ENCODE measurements around the gene NSD1. TPM values are rescaled to one million over a fixed set of nuclear protein-coding genes. Genes with fewer than 3 reads are reported as not detected.
A peak's percentile ranks its signal among the peaks of the same experiment; 100 is the strongest.

The NSD1 gene
- total RNA-seq, 3 donors from 2014 or later, result 37.7 to 52.2 (median 38.6) TPM

DNA sequence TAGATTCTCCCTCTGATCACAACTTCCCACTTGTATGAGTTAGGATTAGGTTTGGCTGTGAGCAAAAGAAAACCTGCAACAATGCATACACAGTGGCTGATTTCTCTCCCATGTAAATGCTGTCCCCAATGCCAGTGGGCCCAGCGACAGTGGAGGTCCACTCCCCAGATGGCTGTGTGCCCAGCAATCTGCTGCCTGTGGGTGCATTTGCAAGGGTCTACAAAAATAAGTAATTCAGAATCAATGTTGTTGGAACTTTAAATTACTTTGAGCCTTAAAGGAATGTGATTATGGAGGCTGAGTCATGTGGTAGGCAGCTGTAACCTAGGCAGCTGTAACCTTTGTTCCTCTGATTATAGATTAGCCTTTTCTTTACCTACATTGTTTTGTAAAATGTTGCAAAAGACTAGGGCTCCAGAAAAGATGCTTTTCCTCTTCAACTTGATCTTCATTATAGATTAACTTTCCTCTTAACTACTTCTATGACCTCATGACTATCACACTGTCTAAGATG is 192.4 kb downstream of the NSD1 start:
- no peaks in the 10 kb centered on the region for H3K27me3 ChIP-seq
- no peaks in the 10 kb centered on the region for H3K36me3 ChIP-seq
- no peak for TF ChIP-seq POLR2AphosphoS5 (IDR thresholded peaks at IDR 0.05)
- no peak for TF ChIP-seq POLR2A (IDR thresholded peaks at IDR 0.05)
- TF ChIP-seq, protein P1, sequence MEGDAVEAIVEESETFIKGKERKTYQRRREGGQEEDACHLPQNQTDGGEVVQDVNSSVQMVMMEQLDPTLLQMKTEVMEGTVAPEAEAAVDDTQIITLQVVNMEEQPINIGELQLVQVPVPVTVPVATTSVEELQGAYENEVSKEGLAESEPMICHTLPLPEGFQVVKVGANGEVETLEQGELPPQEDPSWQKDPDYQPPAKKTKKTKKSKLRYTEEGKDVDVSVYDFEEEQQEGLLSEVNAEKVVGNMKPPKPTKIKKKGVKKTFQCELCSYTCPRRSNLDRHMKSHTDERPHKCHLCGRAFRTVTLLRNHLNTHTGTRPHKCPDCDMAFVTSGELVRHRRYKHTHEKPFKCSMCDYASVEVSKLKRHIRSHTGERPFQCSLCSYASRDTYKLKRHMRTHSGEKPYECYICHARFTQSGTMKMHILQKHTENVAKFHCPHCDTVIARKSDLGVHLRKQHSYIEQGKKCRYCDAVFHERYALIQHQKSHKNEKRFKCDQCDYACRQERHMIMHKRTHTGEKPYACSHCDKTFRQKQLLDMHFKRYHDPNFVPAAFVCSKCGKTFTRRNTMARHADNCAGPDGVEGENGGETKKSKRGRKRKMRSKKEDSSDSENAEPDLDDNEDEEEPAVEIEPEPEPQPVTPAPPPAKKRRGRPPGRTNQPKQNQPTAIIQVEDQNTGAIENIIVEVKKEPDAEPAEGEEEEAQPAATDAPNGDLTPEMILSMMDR (IDR thresholded peaks at IDR 0.05), result no peak
- intact Hi-C loops (cut with DNase I; ENCODE audit: low total_unique reads), result no loop called here
- no peak overlapping the region for H3K4me3 ChIP-seq
- H3K9me3 ChIP-seq, result no peaks in the 10 kb centered on the region
- no peak for DNase-seq (ENCODE audit: low spot score in 2 of 2)
- no peak overlapping the region for H3K27ac ChIP-seq
- no peaks in the 10 kb centered on the region for H3K4me1 ChIP-seq

DNA sequence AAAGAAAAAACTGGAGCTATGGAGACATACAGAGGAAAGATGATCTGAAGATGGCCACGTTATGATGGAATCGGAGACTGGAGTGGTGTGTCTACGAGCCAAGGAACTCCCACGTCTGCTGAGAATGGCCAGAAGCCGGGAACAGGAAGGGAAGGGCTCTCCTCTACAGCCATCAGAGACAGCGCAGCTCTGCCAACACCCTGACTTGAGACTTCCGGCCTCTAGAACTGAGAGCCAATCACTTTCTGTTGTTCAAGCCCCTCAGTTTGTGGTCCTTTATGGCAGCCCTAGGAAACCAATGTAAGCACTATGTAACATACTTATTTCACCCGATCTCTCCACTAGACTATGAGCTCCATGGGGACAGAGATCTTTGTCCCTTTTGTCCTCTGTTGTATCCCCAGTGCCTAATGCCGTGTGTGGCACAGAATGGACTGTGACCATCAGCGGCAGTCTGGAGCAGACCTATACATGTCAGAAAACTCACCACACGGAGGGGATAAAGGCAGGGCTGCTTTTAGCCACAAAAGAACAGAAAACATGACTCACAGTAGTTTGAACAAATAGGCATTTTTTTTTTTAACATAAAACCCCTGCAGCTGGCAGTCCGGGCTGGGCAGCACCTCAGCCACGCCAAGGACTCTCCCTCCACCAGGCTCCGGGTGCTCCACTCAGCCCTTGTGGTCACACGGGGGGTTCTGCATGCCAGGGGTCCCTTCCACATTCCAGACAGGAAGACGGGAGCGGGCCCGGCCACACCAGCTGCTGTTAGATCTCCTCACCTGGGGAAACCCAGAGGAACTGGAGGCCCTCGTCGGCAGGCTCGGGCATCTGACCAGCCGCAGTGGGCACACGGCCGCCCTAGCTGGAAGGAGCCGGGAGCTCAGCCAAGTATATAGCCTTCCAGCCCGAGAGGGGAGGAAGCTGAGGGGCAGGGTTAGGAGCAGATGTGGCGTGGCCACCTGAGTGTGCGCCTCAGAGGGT is 194.3 kb downstream of the NSD1 start:
- Histone ChIP-seq H3K36me3 (no peaks in the 10 kb centered on the region), H3K4me3 (peak overlapping the region in 1 of 3 donors; percentile 11), H3K27me3 (no peaks in the 10 kb centered on the region), H3K27ac (peak overlapping the region; percentile 40 to 66), H3K4me1 (no peaks in the 10 kb centered on the region), H3K9me3 (no peaks in the 10 kb centered on the region)
- TF ChIP-seq POLR2AphosphoS5 (IDR thresholded peaks at IDR 0.05) (no peak), POLR2A (IDR thresholded peaks at IDR 0.05) (no peak)
- TF ChIP-seq, protein P1 (IDR thresholded peaks at IDR 0.05), result no peak
- intact Hi-C loops (cut with DNase I; ENCODE audit: low total_unique reads), result no loop called here
- no peak for DNase-seq (ENCODE audit: low spot score in 2 of 2)

DNA sequence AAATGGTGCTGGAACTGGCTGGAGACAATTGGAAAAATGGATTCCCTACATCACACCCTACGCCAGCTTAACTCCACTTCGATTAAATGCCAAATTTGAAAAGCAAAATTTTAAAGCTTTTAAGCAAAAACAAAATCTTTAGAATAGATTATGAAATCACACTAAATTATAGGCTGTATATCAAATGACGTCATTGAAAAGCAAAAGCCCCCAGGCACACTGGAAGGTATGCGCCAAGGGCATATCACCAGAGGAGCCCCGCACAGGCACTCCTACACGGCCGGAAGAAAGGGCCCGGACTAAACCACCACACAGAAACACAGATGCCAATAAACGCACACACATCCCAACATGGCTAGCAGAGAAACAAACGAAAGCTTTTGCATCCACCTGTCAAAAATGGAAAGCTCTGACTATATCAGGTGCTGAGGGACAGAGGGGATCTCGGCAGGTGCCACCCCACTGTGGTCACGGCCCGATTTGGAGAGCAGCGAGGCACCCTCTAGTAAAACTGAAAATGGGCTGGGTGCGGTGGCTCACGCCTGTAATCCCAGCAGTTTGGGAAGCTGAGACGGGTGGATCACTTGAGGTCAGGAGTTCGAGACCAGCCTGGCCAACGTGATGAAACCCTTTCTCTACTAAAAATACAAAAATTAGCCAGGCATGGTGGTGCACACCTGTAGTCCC is 195.1 kb downstream of the NSD1 start:
- TF ChIP-seq POLR2A (IDR thresholded peaks at IDR 0.05) (no peak), POLR2AphosphoS5 (IDR thresholded peaks at IDR 0.05) (no peak)
- TF ChIP-seq, protein P1 (IDR thresholded peaks at IDR 0.05), result no peak
- intact Hi-C loops (cut with DNase I; ENCODE audit: low total_unique reads), result no loop called here
- Histone ChIP-seq H3K4me3 (no peak overlapping the region), H3K27ac (no peak overlapping the region), H3K36me3 (peaks cover 2% of the 10 kb centered on the region), H3K4me1 (no peaks in the 10 kb centered on the region), H3K9me3 (no peaks in the 10 kb centered on the region), H3K27me3 (no peaks in the 10 kb centered on the region)
- no peak for DNase-seq (ENCODE audit: low spot score in 2 of 2)

DNA sequence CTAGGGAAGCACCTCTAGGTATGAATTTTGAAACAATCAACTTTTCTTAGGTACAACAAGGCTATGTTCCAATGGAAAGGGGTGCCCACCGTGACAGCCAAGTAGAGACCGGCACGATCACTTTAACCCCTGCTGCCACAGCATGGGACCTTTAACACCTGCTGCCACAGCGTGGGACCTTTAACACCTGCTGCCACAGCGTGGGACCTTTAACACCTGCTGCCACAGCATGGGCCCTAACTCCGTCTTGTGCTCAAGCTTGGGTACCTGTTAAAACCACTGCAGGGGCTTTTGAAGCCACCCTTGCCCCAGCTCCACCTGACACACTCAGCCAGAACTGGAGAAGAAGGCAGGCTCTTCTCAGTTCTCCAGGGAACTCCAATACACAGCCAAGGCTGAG is 196.3 kb downstream of the NSD1 start:
- DNase-seq (ENCODE audit: low spot score in 2 of 2), result no peak
- Histone ChIP-seq H3K9me3 (no peaks in the 10 kb centered on the region), H3K27ac (no peak overlapping the region), H3K4me1 (no peaks in the 10 kb centered on the region), H3K27me3 (no peaks in the 10 kb centered on the region), H3K4me3 (no peak overlapping the region), H3K36me3 (peaks cover 14% of the 10 kb centered on the region)
- intact Hi-C loops (cut with DNase I; ENCODE audit: low total_unique reads), result no loop called here
- TF ChIP-seq, protein P1 (IDR thresholded peaks at IDR 0.05), result no peak
- TF ChIP-seq POLR2AphosphoS5 (IDR thresholded peaks at IDR 0.05) (no peak), POLR2A (IDR thresholded peaks at IDR 0.05) (no peak)
